NCI-H2081 treated with DMSO at 0.1 percent for 48 hours (cell line): ENCODE results near the gene FNDC3B.

Source experiments
- DNase-seq: peaks from one replicate; lab custom pipeline; 2025; lab: John Stamatoyannopoulos, UW

FNDC3B gene

GRCh38 chr3:172054115-172054764, 14.9 kb downstream of the FNDC3B start:
- no peak for DNase-seq

- no peak for DNase-seq
Observed at GRCh38 chr3:172056416-172056815, 17.0 kb downstream of the FNDC3B start.

DNA sequence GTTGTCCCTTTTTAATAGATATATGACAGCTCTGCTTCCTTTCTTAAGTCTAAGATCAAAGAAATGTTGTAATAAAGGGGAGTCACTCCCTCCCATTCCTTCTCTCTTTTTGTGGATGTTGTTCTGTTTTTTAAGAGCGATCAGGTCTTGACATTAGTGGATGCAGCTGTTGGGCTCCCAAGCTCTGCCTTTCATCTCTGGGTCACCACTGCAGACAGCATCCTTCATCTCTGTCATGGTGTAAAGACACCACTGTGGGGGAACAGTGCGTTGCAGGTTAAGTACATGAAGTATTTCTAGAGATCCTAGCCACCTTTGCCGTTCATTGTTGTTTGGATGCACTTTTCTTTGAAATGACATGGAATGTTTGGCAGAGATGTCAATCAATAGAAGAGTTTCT, 17.7 kb downstream of the FNDC3B start:
- no peak for DNase-seq

DNA sequence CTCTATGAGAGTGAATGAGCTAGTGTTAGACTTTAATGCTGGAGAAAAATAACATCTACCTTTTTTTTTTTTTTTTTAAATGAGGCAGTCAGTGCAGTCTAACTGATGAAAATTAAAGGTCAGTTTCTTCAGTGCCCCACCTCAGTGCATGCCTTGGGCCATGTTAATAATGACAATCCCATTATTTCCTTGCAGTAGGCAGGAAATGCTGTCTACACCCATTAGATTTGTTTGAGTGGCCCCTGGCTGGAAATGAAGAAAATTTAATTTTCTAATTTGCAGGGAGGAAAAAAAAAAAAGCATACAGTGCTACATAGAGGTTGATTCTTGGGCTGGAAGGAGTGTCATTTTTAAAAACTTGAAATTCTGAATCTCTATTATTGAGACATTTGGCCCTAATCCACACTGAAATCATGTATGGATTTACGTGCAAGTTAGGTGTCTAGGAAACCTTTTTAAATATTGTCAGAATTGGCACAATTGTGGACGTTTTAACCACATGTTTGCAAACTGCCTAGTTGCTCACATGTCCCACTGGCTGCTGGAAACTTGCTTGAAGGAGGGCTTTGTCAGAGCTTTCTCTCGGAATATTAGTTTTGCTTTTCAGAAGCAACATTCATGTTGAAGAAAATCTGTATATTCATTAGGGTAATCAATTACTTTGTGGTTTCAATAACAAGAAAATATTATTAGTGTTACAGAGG, 18.4 kb downstream of the FNDC3B start:
- DNase-seq: no peak

GRCh38 chr3:172059532-172059931, 20.2 kb downstream of the FNDC3B start:
- no peak for DNase-seq

DNA sequence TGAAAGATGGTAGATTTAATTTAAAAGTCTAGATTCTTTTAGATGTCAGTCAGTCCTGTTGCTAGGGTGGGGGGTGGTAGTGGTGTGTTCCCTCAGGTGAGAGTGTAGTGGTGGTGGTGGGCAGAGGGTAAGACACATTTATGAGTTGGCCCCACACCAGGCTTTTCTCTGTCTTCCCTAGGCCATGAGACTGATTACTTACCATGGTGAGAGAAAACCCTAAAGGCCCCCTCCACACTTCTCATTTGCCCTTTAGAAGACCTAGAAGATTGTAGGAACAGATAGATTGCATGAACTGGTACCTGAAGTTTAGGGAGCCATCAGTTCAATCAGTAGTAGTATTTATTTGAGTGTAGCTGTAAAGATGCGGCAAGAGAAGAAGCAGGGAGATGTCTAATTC, 20.9 kb downstream of the FNDC3B start:
- no peak for DNase-seq

GRCh38 chr3:172061724-172062184, 22.4 kb downstream of the FNDC3B start:
- DNase-seq: no peak

GRCh38 chr3:172062761-172063160, 23.4 kb downstream of the FNDC3B start:
- DNase-seq: no peak

- DNase-seq: no peak
Observed at GRCh38 chr3:172063456-172064432, 24.4 kb downstream of the FNDC3B start.

- DNase-seq: peak; percentile 22
Observed at GRCh38 chr3:172065527-172065926, 26.1 kb downstream of the FNDC3B start.

- no peak for DNase-seq
Observed at GRCh38 chr3:172065967-172066762, 26.8 kb downstream of the FNDC3B start.

DNA sequence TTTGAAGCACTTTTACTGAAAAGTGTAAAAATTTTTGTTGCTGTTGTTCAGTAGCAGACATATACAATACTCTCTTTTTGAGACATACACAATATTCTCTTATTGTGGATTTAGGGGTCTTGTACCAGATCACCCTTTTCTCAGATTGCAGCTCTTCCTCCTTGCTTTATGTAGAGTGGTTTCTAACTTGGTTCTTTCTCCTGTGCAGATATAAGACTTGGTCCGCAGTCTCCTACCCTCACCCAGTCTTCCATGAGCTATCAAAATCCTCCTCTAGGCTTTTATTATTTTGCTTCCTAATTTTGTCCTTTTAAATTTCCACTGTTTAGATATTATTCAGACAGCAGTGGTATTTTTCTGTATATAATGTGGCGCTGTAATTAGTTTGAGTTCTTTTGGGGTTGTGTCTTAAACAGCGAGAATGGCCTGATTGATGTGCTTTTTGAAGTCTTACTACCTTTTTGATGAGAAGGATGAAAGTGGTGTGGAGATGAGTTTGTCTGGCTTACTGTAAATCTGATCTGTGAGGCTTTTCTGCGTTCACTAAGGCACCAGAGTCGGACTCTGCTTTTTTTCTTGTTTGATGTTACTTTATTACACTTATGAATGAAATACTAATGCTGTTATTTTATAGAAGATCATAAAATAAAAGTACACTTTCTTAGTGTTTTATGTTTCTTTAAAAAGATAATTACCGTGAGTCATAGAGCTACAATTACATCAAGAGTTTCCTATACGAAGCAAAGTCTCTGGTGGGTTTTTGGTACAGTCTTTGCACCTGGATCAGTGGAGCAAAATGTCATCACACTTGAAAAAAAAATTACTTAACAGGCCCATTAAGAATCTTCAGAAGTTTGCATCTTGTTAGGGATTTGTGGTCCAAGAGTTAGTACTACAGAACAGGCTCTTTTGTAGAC, 27.8 kb downstream of the FNDC3B start:
- no peak for DNase-seq

DNA sequence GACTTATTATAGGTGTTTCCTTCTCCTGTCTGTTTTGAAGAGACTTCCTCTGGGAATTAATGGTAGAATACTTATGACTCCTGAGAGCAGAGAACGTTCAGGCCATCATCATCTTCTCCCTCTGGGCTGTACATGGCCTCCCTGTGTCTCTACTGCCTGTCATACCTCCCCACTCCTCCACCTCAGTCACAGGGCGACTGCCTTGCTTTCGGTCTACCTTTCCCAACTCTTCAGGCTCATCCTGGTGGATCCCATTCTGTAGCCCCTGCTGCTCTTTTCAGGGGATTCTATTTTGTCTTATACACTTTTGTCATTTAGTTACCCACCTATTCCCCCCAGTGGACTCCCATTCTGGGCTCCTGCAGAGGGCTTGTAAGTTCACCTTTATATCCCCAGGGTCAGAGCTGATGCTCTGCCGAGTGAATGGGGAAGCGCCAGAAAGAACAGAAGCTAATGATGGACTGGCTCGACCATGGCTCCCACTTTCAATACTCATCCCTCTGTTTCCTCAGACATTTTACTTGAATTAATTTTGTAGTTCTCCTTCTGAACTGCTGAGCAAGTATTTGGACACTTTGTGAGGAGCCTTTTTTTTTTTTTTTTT, 28.6 kb downstream of the FNDC3B start:
- DNase-seq: no peak

DNA sequence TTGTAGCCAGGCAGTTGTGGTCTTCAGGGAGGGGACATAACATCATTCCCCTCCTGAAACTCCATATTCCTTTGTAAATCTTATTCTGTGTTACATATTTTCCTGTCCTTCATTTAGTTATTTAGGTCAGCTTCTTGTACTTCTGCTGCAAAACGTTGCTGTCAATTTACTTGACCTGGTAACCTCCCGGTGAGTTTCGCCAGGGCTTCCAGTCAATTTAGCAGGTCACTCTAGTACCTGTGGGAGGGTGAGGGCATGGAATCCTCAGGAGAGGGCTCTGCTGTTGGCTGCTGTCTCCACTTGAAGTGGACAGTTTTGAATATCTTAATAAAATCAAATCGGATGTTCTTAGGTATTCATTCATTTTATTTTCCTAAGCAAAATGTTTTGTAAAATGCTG, 29.6 kb downstream of the FNDC3B start:
- no peak for DNase-seq

- no peak for DNase-seq
Observed at GRCh38 chr3:172069478-172069877, 30.1 kb downstream of the FNDC3B start.

- no peak for DNase-seq
Observed at GRCh38 chr3:172070269-172070668, 30.9 kb downstream of the FNDC3B start.

DNA sequence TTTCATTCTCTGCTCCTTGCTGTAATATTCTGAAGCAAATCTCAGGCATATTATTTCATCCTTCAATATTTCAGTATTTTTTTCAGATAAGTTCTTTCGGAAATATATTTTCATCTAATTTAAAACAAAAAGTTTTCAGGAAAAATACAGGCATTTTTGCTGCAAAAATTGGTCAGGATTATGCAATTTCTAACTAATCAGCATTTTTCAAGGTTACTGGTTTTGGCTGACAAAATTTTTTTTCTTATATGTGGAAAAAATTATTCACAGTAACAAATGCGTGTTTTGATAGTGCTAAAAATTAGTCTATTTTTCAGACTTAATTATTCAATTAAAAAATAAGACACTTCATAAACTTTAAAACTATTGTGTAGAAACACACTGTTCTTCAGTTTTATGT, 31.4 kb downstream of the FNDC3B start:
- DNase-seq: no peak

DNA sequence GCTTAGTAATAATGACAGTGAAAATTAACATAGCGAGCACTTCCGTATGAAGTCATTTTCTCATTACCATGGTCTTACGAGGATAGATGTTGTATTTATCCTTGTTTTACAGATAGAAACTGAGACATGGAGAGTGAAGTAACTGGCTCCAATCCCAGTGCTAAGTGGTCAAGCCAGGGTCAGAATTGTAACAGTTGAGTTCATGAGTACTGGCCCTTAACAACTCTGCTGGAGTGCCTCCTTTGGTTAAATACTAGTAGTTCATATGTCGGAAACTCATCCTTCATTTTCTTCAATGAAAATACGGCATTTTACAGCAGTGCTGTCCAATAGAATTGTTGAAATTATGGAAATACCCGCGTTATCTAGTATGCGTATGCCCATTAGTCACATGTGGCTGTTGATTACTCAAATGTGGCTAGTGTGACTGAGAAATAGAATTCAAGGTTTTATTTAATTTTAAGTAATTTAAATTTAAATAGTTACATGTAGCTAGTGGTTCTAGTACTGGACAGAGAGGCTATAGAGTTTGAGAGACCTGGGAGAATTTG, 32.5 kb downstream of the FNDC3B start:
- DNase-seq: no peak

DNA sequence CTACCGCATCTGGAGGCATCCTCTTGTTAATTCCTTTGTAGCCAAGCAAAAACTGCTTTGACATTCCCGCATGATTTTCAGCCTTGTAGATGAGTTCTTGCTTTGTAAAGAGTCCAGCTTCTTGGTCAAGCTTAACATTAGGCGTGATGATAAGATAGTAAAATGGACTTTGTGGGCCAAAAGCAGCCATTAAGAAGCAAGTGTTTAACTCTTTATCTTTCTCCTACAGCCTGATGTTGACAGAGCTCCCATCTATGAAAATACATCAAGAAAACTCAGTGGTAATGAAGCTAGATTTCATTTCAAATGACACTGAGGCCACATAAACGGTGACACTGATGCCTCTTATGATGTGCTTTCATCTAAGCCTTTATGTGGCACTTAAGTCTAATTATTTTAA, 33.2 kb downstream of the FNDC3B start:
- no peak for DNase-seq
